ENCODE results near the gene MED29. TPM values are rescaled to one million over a fixed set of nuclear protein-coding genes. Genes with fewer than 3 reads are reported as not detected.

Gene MED29
- total and polyA plus RNA-seq, 10 of the 15 experiments (the other 5 are each of a cell fraction or from before 2014, with no cell fraction given): 3.2 to 36.6 (median 22.8) TPM

GRCh38 chr19:39413272-39413910 lies 22.2 kb downstream of the MED29 start:
- 1% methylated on average over 18 of the region's 54 CpGs for WGBS (ENCODE audit: insufficient coverage, insufficient replicate concordance, low lambda C conversion rate, missing lambda C conversion rate)
- H3K9me3 ChIP-seq (replicated peaks; ENCODE audit: control insufficient read depth, insufficient read depth, low read length): no peaks in the 10 kb centered on the region
- in situ Hi-C loops (cut with MboI): loop anchor here (5.0 kb wide), 1 partner anchor 291 kb away; no protein-coding TSS in a partner anchor
- H4K20me1 ChIP-seq (ENCODE audit: control insufficient read depth, insufficient read depth): no peaks in the 10 kb centered on the region
- H3K9ac ChIP-seq (ENCODE audit: control insufficient read depth, insufficient read depth, low read length): peak overlapping the region; percentile 99
- no peak for ATAC-seq
- intact Hi-C loops (cut with micrococcal nuclease; ENCODE audit: unreplicated experiment): loop anchor here (2.0 to 10.0 kb wide), 4 partner anchors 17 to 381 kb away; partner anchors contain the start of genes EID2B and FBXO27
- no peak for FAIRE-seq
- peaks cover 2 to 4% of the 10 kb centered on the region in 2 experiments; a peak in 2 of 4 replicates for H3K36me3 ChIP-seq (ENCODE audit: control insufficient read depth in 2 of 2, insufficient read depth in 2 of 2, low read length in 1 of 2)
- peak overlapping the region; percentile 59 for H2AFZ ChIP-seq (ENCODE audit: control insufficient read depth, low read depth, low read length)
- peak overlapping the region; percentile 73 for H3K4me2 ChIP-seq (ENCODE audit: control insufficient read depth, insufficient read depth)
- BruUV-seq (replicated peaks): no TSS peak
- ChIA-PET SMC1A (ENCODE audit: uncharacterized antibody, unreplicated experiment) (interaction anchor here (1.1 to 1.6 kb wide), 6 partner anchors 15 to 258 kb away, joined by 3 to 6 read pairs (median 4); partner anchors contain the start of gene RPS16), CTCF (interaction anchor here (0.5 to 1.7 kb wide), 6 partner anchors 9 to 216 kb away, joined by 3 to 11 read pairs (median 4); partner anchors contain the start of gene RPS16), POLR2A (interaction anchor here (0.6 to 2.3 kb wide), 6 partner anchors 9 to 126 kb away, joined by 3 to 6 read pairs (median 3); no protein-coding TSS in a partner anchor), RAD21 (ENCODE audit: unreplicated experiment) (interaction anchor here (1.0 to 1.5 kb wide), 4 partner anchors 12 to 90 kb away, joined by 3 to 6 read pairs (median 4); partner anchors contain the start of genes GMFG and RPS16)
- H3K79me2 ChIP-seq (ENCODE audit: control insufficient read depth, insufficient read depth, low read length): peaks cover 46% of the 10 kb centered on the region
- peaks cover 15% of the 10 kb centered on the region for H3K4me1 ChIP-seq (ENCODE audit: control insufficient read depth, insufficient read depth, low read length)
- no peaks in the 10 kb centered on the region for H3K27me3 ChIP-seq (replicated peaks in 1 of 2; ENCODE audit: control insufficient read depth in 2 of 2, insufficient read depth in 2 of 2, low read length in 1 of 2)
- peak overlapping the region; percentile 93 for H3K27ac ChIP-seq (ENCODE audit: control insufficient read depth, insufficient read depth)
- peak overlapping the region; percentile 98 for H3K4me3 ChIP-seq
- no peak for DNase-seq (ENCODE audit: low read depth, low spot score)
- TF ChIP-seq POLR2AphosphoS5 (IDR thresholded peaks at IDR 0.05; ENCODE audit: low read length): no peak
- TF ChIP-seq EGR1 (IDR thresholded peaks at IDR 0.05; ENCODE audit: borderline replicate concordance in 1 of 2, low read depth in 2 of 2, low read length in 2 of 2): peak in 1 of 2 experiments; percentile 83; a peak in 2 of 3 replicates
- TF ChIP-seq CEBPB (IDR thresholded peaks at IDR 0.05; ENCODE audit: borderline replicate concordance in 1 of 2, low read depth in 2 of 2, low read length in 2 of 2): no peak
- peak; percentile 94 for TF ChIP-seq MEF2B (IDR thresholded peaks at IDR 0.05; ENCODE audit: partially characterized antibody, poor library complexity, severe bottlenecking)
- TF ChIP-seq ZSCAN29 (IDR thresholded peaks at IDR 0.05): no peak
- TF ChIP-seq POLR2A (IDR thresholded peaks at IDR 0.05; ENCODE audit: low read depth, low read length): peak; percentile 43; the same call in 1 of the 2 replicates
- no peak for TF ChIP-seq EP300 (IDR thresholded peaks at IDR 0.05; ENCODE audit: borderline replicate concordance in 1 of 2, control insufficient read depth in 1 of 2, low read depth in 2 of 2, low read length in 2 of 2)
- TF ChIP-seq SUZ12 (IDR thresholded peaks at IDR 0.05; ENCODE audit: unreplicated experiment): no peak
- TF ChIP-seq PAX5 (IDR thresholded peaks at IDR 0.05; ENCODE audit: borderline replicate concordance, low read depth, low read length): 0 out of 2 replicates have a peak, but pooled peaks have one; percentile 7
- peak; percentile 60; the same call in 1 of the 2 replicates for TF ChIP-seq TCF12 (IDR thresholded peaks at IDR 0.05; ENCODE audit: low read depth, low read length)
- TF ChIP-seq IKZF2 (IDR thresholded peaks at IDR 0.05): peak; percentile 44 to 52; a peak in 3 of 4 replicates
- TF ChIP-seq MTA3 (IDR thresholded peaks at IDR 0.05; ENCODE audit: borderline replicate concordance, low read length): no peak
- TF ChIP-seq, protein P1, sequence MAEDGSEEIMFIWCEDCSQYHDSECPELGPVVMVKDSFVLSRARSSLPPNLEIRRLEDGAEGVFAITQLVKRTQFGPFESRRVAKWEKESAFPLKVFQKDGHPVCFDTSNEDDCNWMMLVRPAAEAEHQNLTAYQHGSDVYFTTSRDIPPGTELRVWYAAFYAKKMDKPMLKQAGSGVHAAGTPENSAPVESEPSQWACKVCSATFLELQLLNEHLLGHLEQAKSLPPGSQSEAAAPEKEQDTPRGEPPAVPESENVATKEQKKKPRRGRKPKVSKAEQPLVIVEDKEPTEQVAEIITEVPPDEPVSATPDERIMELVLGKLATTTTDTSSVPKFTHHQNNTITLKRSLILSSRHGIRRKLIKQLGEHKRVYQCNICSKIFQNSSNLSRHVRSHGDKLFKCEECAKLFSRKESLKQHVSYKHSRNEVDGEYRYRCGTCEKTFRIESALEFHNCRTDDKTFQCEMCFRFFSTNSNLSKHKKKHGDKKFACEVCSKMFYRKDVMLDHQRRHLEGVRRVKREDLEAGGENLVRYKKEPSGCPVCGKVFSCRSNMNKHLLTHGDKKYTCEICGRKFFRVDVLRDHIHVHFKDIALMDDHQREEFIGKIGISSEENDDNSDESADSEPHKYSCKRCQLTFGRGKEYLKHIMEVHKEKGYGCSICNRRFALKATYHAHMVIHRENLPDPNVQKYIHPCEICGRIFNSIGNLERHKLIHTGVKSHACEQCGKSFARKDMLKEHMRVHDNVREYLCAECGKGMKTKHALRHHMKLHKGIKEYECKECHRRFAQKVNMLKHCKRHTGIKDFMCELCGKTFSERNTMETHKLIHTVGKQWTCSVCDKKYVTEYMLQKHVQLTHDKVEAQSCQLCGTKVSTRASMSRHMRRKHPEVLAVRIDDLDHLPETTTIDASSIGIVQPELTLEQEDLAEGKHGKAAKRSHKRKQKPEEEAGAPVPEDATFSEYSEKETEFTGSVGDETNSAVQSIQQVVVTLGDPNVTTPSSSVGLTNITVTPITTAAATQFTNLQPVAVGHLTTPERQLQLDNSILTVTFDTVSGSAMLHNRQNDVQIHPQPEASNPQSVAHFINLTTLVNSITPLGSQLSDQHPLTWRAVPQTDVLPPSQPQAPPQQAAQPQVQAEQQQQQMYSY (CRISPR knock-in tag; IDR thresholded peaks at IDR 0.05): no peak
- TF ChIP-seq IKZF1 (conservative IDR thresholded peaks at IDR 0.05): peak; percentile 66
- TF ChIP-seq, protein P2, sequence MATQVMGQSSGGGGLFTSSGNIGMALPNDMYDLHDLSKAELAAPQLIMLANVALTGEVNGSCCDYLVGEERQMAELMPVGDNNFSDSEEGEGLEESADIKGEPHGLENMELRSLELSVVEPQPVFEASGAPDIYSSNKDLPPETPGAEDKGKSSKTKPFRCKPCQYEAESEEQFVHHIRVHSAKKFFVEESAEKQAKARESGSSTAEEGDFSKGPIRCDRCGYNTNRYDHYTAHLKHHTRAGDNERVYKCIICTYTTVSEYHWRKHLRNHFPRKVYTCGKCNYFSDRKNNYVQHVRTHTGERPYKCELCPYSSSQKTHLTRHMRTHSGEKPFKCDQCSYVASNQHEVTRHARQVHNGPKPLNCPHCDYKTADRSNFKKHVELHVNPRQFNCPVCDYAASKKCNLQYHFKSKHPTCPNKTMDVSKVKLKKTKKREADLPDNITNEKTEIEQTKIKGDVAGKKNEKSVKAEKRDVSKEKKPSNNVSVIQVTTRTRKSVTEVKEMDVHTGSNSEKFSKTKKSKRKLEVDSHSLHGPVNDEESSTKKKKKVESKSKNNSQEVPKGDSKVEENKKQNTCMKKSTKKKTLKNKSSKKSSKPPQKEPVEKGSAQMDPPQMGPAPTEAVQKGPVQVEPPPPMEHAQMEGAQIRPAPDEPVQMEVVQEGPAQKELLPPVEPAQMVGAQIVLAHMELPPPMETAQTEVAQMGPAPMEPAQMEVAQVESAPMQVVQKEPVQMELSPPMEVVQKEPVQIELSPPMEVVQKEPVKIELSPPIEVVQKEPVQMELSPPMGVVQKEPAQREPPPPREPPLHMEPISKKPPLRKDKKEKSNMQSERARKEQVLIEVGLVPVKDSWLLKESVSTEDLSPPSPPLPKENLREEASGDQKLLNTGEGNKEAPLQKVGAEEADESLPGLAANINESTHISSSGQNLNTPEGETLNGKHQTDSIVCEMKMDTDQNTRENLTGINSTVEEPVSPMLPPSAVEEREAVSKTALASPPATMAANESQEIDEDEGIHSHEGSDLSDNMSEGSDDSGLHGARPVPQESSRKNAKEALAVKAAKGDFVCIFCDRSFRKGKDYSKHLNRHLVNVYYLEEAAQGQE (IDR thresholded peaks at IDR 0.05; ENCODE audit: low read depth, low read length): no peak
- no peak for TF ChIP-seq RAD21 (IDR thresholded peaks at IDR 0.05; ENCODE audit: insufficient read depth, low read depth, low read length)

All from GM12878 (cell line).